Uterus (tissue), 4 donors: Measurements from ENCODE around the gene ANKDD1B. TPM values are rescaled to one million over a fixed set of nuclear protein-coding genes. Genes with fewer than 3 reads are reported as not detected.
"Not testable (repeated sequence)": the region's sequence is repeated elsewhere in the genome, so short reads cannot be mapped to it uniquely, and the experiment has no call there.

Experiments used
- DNase-seq, 2 donors: peaks; one replicate each; pipeline ENCODE4 v3.0.0-alpha.2; 2019 to 2020
- H3K27ac ChIP-seq, 2 donors: fragments of 200-600 bp; sonication (generic); 1 replicate in 1 of 2; 2 replicates in 1 of 2; pipeline ENCODE4 v1.5.1; 2016 to 2018
- H3K27me3 ChIP-seq, 2 donors: fragments of 200-600 bp; sonication (generic); one replicate each; pipeline ENCODE4 v1.5.1; 2018 to 2019; ENCODE audit warnings: control low read depth in 1 of 2
- H3K36me3 ChIP-seq, 2 donors: fragments of 200-600 bp; sonication (generic); one replicate each; pipeline ENCODE4 v1.5.1; 2019; ENCODE audit warnings: control low read depth in 1 of 2
- H3K4me1 ChIP-seq, 2 donors: fragments of 200-600 bp; sonication (generic); one replicate each; pipeline ENCODE4 v1.5.1; 2018 to 2019; ENCODE audit warnings: control low read depth in 1 of 2
- H3K4me3 ChIP-seq, 2 donors: fragments of 200-600 bp; sonication (generic); 1 replicate in 1 of 2; 2 replicates in 1 of 2; pipeline ENCODE4 v1.5.1; 2018 to 2019; ENCODE audit warnings: mild to moderate bottlenecking in 1 of 2
- H3K9me3 ChIP-seq, 2 donors: fragments of 200-600 bp; sonication (generic); one replicate each; pipeline ENCODE4 v1.5.1; 2019; ENCODE audit warnings: control low read depth in 1 of 2
- POLR2A ChIP-seq, 2 donors: fragments of 450-650 bp; IDR thresholded peaks; one replicate each; pipeline ENCODE4 v1.6.1; 2016; ENCODE audit warnings: antibody characterized with exemption in 2 of 2, mild to moderate bottlenecking in 1 of 2, moderate library complexity in 1 of 2
- intact Hi-C: fragments of 100-400 bp; cut with DNase I; formaldehyde crosslinking; loops from one replicate; pipeline ENCODE4 v1.15.1; 2023; ENCODE audit warnings: low total_unique reads
- total RNA-seq, 4 donors: library from RNA; depleted of rRNA in 3 of 4; stranded (reverse); fragments of >200 nt in 3 of 4; gene quantifications; one replicate each; pipeline versions ENCODE4 v1.1.0 to v1.2.4, GENCODE V29; 2014 to 2023
- TF ChIP-seq, protein P1 (sequence below), 4 experiments: fragments of 200-600 bp in 2 of 4; fragments of 450-650 bp in 2 of 4; sonication (generic) in 2 of 4; IDR thresholded peaks; one replicate each; pipeline ENCODE4 v1.5.1; 2016 to 2019; ENCODE audit warnings: antibody characterized with exemption in 4 of 4, mild to moderate bottlenecking in 2 of 4, moderate library complexity in 1 of 4
- donor health status: DM: yes; HTN: yes; CAD: no.

The ANKDD1B gene
- total RNA-seq, 4 donors from 2014 or later, result 1.1 to 1.2 TPM; not detected in 2

DNA sequence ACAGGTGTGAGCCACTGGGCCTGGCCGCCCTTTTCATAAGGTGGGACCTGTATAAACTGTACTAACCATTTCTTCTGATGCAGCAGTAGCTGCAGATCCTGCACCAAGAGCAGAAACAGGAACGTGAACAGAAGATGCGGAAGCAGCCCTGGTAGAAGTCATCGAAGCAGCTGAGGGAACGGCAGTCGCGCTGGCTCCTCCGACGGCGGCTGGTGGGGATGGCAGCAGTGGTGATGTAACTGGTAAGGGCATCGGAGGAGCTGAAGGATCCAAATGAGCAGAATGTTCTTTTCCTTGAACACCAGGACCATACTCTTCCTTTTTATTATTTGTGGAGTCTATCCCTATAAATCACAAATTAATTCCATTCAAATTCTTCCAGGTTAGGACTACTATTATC lies 73.9 kb downstream of the ANKDD1B start:
- H3K9me3 ChIP-seq, result no peaks in the 10 kb centered on the region
- TF ChIP-seq, protein P1, sequence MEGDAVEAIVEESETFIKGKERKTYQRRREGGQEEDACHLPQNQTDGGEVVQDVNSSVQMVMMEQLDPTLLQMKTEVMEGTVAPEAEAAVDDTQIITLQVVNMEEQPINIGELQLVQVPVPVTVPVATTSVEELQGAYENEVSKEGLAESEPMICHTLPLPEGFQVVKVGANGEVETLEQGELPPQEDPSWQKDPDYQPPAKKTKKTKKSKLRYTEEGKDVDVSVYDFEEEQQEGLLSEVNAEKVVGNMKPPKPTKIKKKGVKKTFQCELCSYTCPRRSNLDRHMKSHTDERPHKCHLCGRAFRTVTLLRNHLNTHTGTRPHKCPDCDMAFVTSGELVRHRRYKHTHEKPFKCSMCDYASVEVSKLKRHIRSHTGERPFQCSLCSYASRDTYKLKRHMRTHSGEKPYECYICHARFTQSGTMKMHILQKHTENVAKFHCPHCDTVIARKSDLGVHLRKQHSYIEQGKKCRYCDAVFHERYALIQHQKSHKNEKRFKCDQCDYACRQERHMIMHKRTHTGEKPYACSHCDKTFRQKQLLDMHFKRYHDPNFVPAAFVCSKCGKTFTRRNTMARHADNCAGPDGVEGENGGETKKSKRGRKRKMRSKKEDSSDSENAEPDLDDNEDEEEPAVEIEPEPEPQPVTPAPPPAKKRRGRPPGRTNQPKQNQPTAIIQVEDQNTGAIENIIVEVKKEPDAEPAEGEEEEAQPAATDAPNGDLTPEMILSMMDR (IDR thresholded peaks at IDR 0.05), result no peak
- TF ChIP-seq POLR2A (IDR thresholded peaks at IDR 0.05), result no peak
- no peaks in the 10 kb centered on the region for H3K36me3 ChIP-seq
- H3K27ac ChIP-seq, result no peak overlapping the region
- intact Hi-C loops, result loop anchor here (10.0 kb wide), 1 partner anchor 450 kb away; the partner anchor contains the start of gene ANKRD31
- H3K4me1 ChIP-seq, result no peaks in the 10 kb centered on the region
- no peak for DNase-seq
- no peak overlapping the region for H3K4me3 ChIP-seq
- H3K27me3 ChIP-seq, result no peaks in the 10 kb centered on the region

DNA sequence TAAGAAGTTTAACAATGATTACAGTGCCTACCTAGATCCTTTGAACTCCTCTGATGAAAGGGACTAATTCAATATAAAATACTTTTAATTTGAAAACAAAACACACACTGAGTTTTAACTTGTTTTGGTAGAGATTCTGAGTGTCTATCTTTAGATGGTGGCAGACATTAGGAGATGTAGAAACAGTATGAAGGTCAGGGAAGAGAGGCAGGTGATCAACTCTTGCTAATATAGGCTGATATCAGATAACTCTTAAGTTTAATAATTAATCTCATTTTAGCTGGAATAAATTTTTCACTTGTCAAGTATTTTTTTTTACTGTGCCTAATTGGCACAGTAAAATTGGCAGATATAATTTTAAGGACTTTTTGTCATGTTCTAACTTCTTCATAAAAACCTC lies 75.2 kb downstream of the ANKDD1B start:
- H3K9me3 ChIP-seq, result no peaks in the 10 kb centered on the region
- no peak overlapping the region for H3K4me3 ChIP-seq
- no peaks in the 10 kb centered on the region for H3K4me1 ChIP-seq
- no peak for DNase-seq
- no peaks in the 10 kb centered on the region for H3K36me3 ChIP-seq
- no peak overlapping the region for H3K27ac ChIP-seq
- H3K27me3 ChIP-seq, result no peaks in the 10 kb centered on the region
- intact Hi-C loops, result loop anchor here (10.0 kb wide), 1 partner anchor 452 kb away; the partner anchor contains the start of gene ANKRD31
- TF ChIP-seq, protein P1 (IDR thresholded peaks at IDR 0.05), result no peak

DNA sequence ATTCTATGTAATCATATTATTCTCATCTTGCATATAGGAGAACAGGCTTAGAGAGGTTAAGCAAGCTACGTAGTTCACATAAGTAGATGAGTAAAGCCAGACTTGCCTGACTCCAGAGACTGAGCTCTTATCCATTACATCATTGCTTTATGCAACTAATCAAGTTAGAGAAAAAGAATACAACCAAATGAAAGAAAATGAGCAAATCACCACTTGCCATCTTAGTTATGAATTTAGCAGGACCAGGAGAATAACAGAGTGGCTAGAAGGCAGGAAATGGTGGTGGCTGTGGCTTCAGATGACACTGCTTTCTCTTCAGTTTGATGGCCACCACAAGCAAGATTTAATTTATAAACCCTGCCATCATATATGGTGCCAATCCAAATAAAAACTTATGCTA lies 79.4 kb downstream of the ANKDD1B start:
- Histone ChIP-seq H3K4me1 (no peaks in the 10 kb centered on the region), H3K36me3 (no peaks in the 10 kb centered on the region), H3K9me3 (no peaks in the 10 kb centered on the region), H3K27ac (no peak overlapping the region), H3K27me3 (no peaks in the 10 kb centered on the region), H3K4me3 (no peak overlapping the region)
- intact Hi-C loops, result no loop called here
- TF ChIP-seq, protein P1 (IDR thresholded peaks at IDR 0.05), result no peak
- TF ChIP-seq POLR2A (IDR thresholded peaks at IDR 0.05), result no peak
- DNase-seq, result no peak

DNA sequence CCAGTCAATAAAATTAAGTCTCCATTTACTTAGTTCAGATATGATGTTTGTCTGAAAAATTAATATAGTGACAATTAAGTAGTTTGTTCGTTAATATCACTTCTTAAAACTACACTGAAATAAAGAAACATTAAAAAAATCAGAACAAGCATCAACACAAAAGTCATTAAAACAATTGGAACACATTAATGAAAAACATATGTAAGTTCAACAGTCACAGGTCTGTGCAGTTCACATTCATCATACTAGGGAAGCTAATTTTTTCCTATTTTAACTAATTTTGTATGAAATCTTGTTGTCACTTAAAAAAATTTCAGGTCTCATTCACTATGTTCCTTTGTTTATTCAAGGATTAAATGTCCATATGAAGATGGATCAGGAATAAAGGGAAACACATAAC lies 83.5 kb downstream of the ANKDD1B start:
- no peaks in the 10 kb centered on the region for H3K27me3 ChIP-seq
- H3K27ac ChIP-seq, result no peak overlapping the region
- TF ChIP-seq POLR2A (IDR thresholded peaks at IDR 0.05), result no peak
- TF ChIP-seq, protein P1 (IDR thresholded peaks at IDR 0.05), result no peak
- no peaks in the 10 kb centered on the region for H3K4me1 ChIP-seq
- no peak overlapping the region for H3K4me3 ChIP-seq
- no peak for DNase-seq
- intact Hi-C loops, result no loop called here
- H3K36me3 ChIP-seq, result no peaks in the 10 kb centered on the region
- no peaks in the 10 kb centered on the region for H3K9me3 ChIP-seq

DNA sequence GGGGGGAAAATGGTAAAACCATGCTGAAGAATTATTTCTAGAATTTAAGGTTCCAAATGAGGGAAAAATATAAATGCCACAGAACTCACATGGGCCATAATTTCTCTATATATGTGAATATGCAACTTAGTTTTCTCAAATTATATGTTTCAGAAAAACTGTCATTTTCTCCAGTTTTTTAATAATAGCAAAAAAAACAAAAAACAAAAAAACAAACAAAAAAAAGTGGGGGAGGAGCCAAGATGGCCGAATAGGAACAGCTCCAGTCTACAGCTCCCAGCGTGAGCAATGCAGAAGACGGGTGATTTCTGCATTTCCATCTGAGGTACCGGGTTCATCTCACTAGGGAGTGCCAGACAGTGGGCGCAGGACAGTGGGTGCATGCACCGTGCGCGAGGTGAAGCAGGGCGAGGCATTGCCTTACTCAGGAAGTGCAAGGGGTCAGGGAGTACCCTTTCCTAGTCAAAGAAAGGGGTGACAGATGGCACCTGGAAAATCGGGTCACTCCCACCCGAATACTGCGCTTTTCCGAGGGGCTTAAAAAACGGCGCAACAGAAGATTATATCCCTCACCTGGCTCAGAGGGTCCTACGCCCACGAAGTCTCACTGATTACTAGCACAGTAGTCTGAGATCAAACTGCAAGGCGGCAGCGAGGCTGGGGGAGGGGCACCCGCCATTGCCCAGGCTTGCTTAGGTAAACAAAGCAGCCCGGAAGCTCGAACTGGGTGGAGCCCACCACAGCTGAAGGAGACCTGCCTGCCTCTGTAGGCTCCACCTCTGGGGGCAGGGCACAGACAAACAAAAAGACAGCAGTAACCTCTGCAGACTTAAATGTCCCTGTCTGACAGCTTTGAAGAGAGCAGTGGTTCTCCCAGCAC lies 84.5 kb downstream of the ANKDD1B start:
- H3K36me3 ChIP-seq, DNase-seq, H3K27ac ChIP-seq, H3K4me3 ChIP-seq, H3K27me3 ChIP-seq, H3K4me1 ChIP-seq, H3K9me3 ChIP-seq, intact Hi-C loops: not testable (repeated sequence)
